ENCODE data around the gene TJP2. TPM values are rescaled to one million over a fixed set of nuclear protein-coding genes. Genes with fewer than 3 reads are reported as not detected.
A peak's percentile ranks its signal among the peaks of the same experiment; 100 is the strongest.

Gene TJP2
- total RNA-seq, 1 experiment from 2014 or later, result 155 TPM

GRCh38 chr9:69234683-69235082, 60.6 kb downstream of the TJP2 start:
- Mint-ChIP-seq H3K27me3 (ENCODE audit: low read depth) (no peaks in the 10 kb centered on the region), H3K4me1 (peaks cover 43% of the 10 kb centered on the region), H3K36me3 (peaks cover 53% of the 10 kb centered on the region), H3K9me3 (no peaks in the 10 kb centered on the region), H3K27ac (peak overlapping the region; percentile 36), H3K4me3 (no peak overlapping the region)
- DNase-seq (ENCODE audit: low spot score) (no peak), ATAC-seq (no peak)
- TF ChIP-seq ZMAT4 (CRISPR knock-in tag; IDR thresholded peaks at IDR 0.05) (no peak), MLX (CRISPR knock-in tag; IDR thresholded peaks at IDR 0.05) (no peak), EMX1 (CRISPR knock-in tag; IDR thresholded peaks at IDR 0.05) (no peak), HMGXB4 (CRISPR knock-in tag; IDR thresholded peaks at IDR 0.05) (no peak), NFYB (CRISPR knock-in tag; conservative IDR thresholded peaks at IDR 0.05; ENCODE audit: low read depth) (no peak), ETV6 (CRISPR knock-in tag; IDR thresholded peaks at IDR 0.05) (no peak), ZNF138 (CRISPR knock-in tag; conservative IDR thresholded peaks at IDR 0.05) (no peak), ERG (CRISPR knock-in tag; IDR thresholded peaks at IDR 0.05) (no peak), TP53 (CRISPR knock-in tag; IDR thresholded peaks at IDR 0.05) (no peak), ZNF425 (CRISPR knock-in tag; conservative IDR thresholded peaks at IDR 0.05) (no peak), GRHL2 (CRISPR knock-in tag; IDR thresholded peaks at IDR 0.05; ENCODE audit: insufficient replicate concordance, severe bottlenecking) (no peak), PRDM15 (CRISPR knock-in tag; IDR thresholded peaks at IDR 0.05) (no peak), CREB1 (CRISPR knock-in tag; IDR thresholded peaks at IDR 0.05) (no peak)
- POLR2A ChIA-PET, result no interaction called here
- CTCF ChIA-PET, result interaction anchor here (0.6 kb wide), 1 partner anchor 9 kb away, joined by 3 read pairs; no protein-coding TSS in a partner anchor

GRCh38 chr9:69236188-69236587, 62.1 kb downstream of the TJP2 start:
- CTCF ChIA-PET, result interaction anchor here (2.2 kb wide), 1 partner anchor 13 kb away, joined by 10 read pairs; no protein-coding TSS in a partner anchor
- DNase-seq (ENCODE audit: low spot score) (no peak), ATAC-seq (no peak)
- no peaks in the 10 kb centered on the region for H3K27me3 Mint-ChIP-seq (ENCODE audit: low read depth)
- peaks cover 28% of the 10 kb centered on the region for H3K4me1 Mint-ChIP-seq
- no peaks in the 10 kb centered on the region for H3K9me3 Mint-ChIP-seq
- no peak overlapping the region for H3K4me3 Mint-ChIP-seq
- peaks cover 57% of the 10 kb centered on the region for H3K36me3 Mint-ChIP-seq
- POLR2A ChIA-PET, result no interaction called here
- 0 out of 2 replicates have a peak overlapping the region, but pooled peaks have one; percentile 59 for H3K27ac Mint-ChIP-seq
- TF ChIP-seq TEAD1 (CRISPR knock-in tag; IDR thresholded peaks at IDR 0.05), result no peak
- TF ChIP-seq NR1H2 (CRISPR knock-in tag; IDR thresholded peaks at IDR 0.05), result no peak
- no peak for TF ChIP-seq ESRRA (CRISPR knock-in tag; IDR thresholded peaks at IDR 0.05; ENCODE audit: borderline replicate concordance)
- TF ChIP-seq GRHL2 (CRISPR knock-in tag; IDR thresholded peaks at IDR 0.05; ENCODE audit: insufficient replicate concordance, severe bottlenecking), result no peak
- TF ChIP-seq ZMAT4 (CRISPR knock-in tag; IDR thresholded peaks at IDR 0.05), result no peak
- TF ChIP-seq MYBL2 (CRISPR knock-in tag; IDR thresholded peaks at IDR 0.05), result no peak
- no peak for TF ChIP-seq ZNF138 (CRISPR knock-in tag; conservative IDR thresholded peaks at IDR 0.05)
- no peak for TF ChIP-seq JUN (CRISPR knock-in tag; IDR thresholded peaks at IDR 0.05)
- no peak for TF ChIP-seq ETV6 (CRISPR knock-in tag; IDR thresholded peaks at IDR 0.05)
- no peak for TF ChIP-seq NFYB (CRISPR knock-in tag; conservative IDR thresholded peaks at IDR 0.05; ENCODE audit: low read depth)
- no peak for TF ChIP-seq SMAD4 (CRISPR knock-in tag; IDR thresholded peaks at IDR 0.05)
- no peak for TF ChIP-seq ZNF396 (CRISPR knock-in tag; IDR thresholded peaks at IDR 0.05; ENCODE audit: borderline replicate concordance)
- TF ChIP-seq ERG (CRISPR knock-in tag; IDR thresholded peaks at IDR 0.05), result no peak
- no peak for TF ChIP-seq HMGXB4 (CRISPR knock-in tag; IDR thresholded peaks at IDR 0.05)
- TF ChIP-seq EMX1 (CRISPR knock-in tag; IDR thresholded peaks at IDR 0.05), result no peak
